ENCODE data around the gene ZNF488. TPM values are rescaled to one million over a fixed set of nuclear protein-coding genes. Genes with fewer than 3 reads are reported as not detected.

ZNF488 gene
- total RNA-seq, 1 donor from 2014 or later: not detected

GRCh38 chr10:47359626-47360418, 24.3 kb downstream of the ZNF488 start:
- no peak for ATAC-seq (ENCODE audit: low read depth)
- TF ChIP-seq, protein P1, sequence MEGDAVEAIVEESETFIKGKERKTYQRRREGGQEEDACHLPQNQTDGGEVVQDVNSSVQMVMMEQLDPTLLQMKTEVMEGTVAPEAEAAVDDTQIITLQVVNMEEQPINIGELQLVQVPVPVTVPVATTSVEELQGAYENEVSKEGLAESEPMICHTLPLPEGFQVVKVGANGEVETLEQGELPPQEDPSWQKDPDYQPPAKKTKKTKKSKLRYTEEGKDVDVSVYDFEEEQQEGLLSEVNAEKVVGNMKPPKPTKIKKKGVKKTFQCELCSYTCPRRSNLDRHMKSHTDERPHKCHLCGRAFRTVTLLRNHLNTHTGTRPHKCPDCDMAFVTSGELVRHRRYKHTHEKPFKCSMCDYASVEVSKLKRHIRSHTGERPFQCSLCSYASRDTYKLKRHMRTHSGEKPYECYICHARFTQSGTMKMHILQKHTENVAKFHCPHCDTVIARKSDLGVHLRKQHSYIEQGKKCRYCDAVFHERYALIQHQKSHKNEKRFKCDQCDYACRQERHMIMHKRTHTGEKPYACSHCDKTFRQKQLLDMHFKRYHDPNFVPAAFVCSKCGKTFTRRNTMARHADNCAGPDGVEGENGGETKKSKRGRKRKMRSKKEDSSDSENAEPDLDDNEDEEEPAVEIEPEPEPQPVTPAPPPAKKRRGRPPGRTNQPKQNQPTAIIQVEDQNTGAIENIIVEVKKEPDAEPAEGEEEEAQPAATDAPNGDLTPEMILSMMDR (IDR thresholded peaks at IDR 0.05): no peak
- Mint-ChIP-seq H3K9me3 (no peaks in the 10 kb centered on the region), H3K27ac (no peak overlapping the region), H3K4me3 (no peak overlapping the region), H3K4me1 (no peaks in the 10 kb centered on the region), H3K36me3 (ENCODE audit: low read depth) (no peaks in the 10 kb centered on the region), H3K27me3 (no peaks in the 10 kb centered on the region)
- ChIA-PET CTCF (no interaction called here), POLR2A (no interaction called here)
- no peak for DNase-seq
- intact Hi-C loops (cut with micrococcal nuclease): no loop called here

GRCh38 chr10:47359101-47359500, 25.0 kb downstream of the ZNF488 start:
- Mint-ChIP-seq H3K27ac (no peak overlapping the region), H3K36me3 (ENCODE audit: low read depth) (no peaks in the 10 kb centered on the region), H3K4me3 (no peak overlapping the region), H3K27me3 (no peaks in the 10 kb centered on the region), H3K9me3 (no peaks in the 10 kb centered on the region), H3K4me1 (no peaks in the 10 kb centered on the region)
- intact Hi-C loops (cut with micrococcal nuclease): no loop called here
- ChIA-PET CTCF (no interaction called here), POLR2A (no interaction called here)
- DNase-seq (no peak), ATAC-seq (ENCODE audit: low read depth) (no peak)
- TF ChIP-seq, protein P1 (IDR thresholded peaks at IDR 0.05): no peak

DNA sequence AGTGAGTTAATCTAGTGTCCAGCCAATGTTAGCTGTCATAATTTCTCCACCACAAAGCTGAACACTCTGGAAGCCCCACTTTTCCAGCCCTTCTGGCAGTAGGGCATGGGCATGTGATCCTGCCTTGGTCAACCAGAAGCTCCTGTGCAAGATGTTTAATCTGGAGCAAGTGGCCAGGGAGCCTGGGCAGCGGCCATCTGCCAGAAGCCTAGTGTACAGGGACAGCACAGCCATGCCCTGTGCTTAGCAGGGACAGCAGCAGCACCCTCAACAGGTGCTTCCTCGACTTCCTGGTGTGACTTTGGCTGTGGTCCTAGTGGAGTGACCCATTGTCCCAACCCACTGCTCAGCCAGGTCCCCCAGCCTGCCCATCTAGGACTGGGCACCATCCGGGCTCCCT, 25.6 kb downstream of the ZNF488 start:
- intact Hi-C loops (cut with micrococcal nuclease): no loop called here
- DNase-seq: no peak
- no peak for ATAC-seq (ENCODE audit: low read depth)
- H3K9me3 Mint-ChIP-seq: no peaks in the 10 kb centered on the region
- no peaks in the 10 kb centered on the region for H3K27me3 Mint-ChIP-seq
- H3K36me3 Mint-ChIP-seq (ENCODE audit: low read depth): no peaks in the 10 kb centered on the region
- POLR2A ChIA-PET: no interaction called here
- TF ChIP-seq, protein P1 (IDR thresholded peaks at IDR 0.05): no peak
- no peak overlapping the region for H3K4me3 Mint-ChIP-seq
- H3K27ac Mint-ChIP-seq: no peak overlapping the region
- H3K4me1 Mint-ChIP-seq: no peaks in the 10 kb centered on the region
- CTCF ChIA-PET: no interaction called here

- Mint-ChIP-seq H3K27ac (no peak overlapping the region), H3K4me1 (no peaks in the 10 kb centered on the region), H3K27me3 (no peaks in the 10 kb centered on the region), H3K4me3 (no peak overlapping the region), H3K36me3 (ENCODE audit: low read depth) (no peaks in the 10 kb centered on the region), H3K9me3 (no peaks in the 10 kb centered on the region)
- DNase-seq (no peak), ATAC-seq (ENCODE audit: low read depth) (no peak)
- CTCF ChIA-PET: no interaction called here
- POLR2A ChIA-PET: no interaction called here
- TF ChIP-seq, protein P1 (IDR thresholded peaks at IDR 0.05): no peak
- intact Hi-C loops (cut with micrococcal nuclease): no loop called here
Measured at GRCh38 chr10:47357911-47358310, 26.2 kb downstream of the ZNF488 start.

DNA sequence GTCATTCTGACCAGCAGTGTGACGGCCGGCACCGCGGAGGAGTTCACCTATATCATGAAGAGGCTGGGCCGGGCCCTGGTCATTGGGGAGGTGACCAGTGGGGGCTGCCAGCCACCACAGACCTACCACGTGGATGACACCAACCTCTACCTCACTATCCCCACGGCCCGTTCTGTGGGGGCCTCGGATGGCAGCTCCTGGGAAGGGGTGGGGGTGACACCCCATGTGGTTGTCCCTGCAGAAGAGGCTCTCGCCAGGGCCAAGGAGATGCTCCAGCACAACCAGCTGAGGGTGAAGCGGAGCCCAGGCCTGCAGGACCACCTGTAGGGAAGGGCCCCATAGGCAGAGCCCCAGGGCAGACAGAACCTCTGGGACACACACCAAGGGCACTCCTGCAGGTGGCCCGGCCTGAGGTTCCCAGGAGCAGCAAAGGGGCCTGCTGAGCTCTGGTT, 26.9 kb downstream of the ZNF488 start:
- POLR2A ChIA-PET: no interaction called here
- Mint-ChIP-seq H3K27ac (no peak overlapping the region), H3K9me3 (no peaks in the 10 kb centered on the region), H3K36me3 (ENCODE audit: low read depth) (no peaks in the 10 kb centered on the region), H3K4me1 (no peaks in the 10 kb centered on the region), H3K4me3 (no peak overlapping the region), H3K27me3 (no peaks in the 10 kb centered on the region)
- no peak for ATAC-seq (ENCODE audit: low read depth)
- intact Hi-C loops (cut with micrococcal nuclease): no loop called here
- DNase-seq: no peak
- CTCF ChIA-PET: no interaction called here
- TF ChIP-seq, protein P1 (IDR thresholded peaks at IDR 0.05): no peak
